GM21576 (cell line): Measurements from ENCODE around the gene WFIKKN1.
"Not testable (repeated sequence)": the region's sequence is repeated elsewhere in the genome, so short reads cannot be mapped to it uniquely, and the experiment has no call there.

ENCODE experiments used
- ATAC-seq: cut with Tn5 transposase; IDR thresholded peaks from one replicate; pipeline ENCODE4 v1.9.1; 2021; ENCODE audit warnings: mild to moderate bottlenecking, moderate library complexity; ENCODE audit not compliant: unreplicated experiment

The WFIKKN1 gene

DNA sequence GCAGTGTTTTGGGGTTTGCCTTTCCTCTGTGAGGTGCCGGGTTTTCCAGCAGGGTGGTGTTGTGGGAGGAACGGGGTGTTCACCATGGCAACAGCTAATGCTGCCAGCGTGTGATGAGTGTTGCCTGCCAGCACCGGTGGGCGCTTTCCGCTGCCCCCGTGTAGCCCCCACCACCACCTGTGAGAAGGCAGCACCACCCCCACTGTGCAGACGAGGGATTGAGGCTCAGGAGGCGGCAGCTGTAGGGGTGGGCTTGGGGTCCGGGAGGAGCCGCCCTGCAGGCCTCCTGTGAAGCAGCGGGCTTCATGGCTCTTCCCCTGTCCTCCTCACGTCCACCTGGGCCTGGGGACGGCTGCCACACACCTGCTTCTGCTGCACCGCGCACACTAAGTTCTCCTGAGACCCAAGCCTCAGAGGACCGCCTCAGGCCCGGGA, 35.7 kb upstream of the WFIKKN1 start:
- no peak for ATAC-seq

DNA sequence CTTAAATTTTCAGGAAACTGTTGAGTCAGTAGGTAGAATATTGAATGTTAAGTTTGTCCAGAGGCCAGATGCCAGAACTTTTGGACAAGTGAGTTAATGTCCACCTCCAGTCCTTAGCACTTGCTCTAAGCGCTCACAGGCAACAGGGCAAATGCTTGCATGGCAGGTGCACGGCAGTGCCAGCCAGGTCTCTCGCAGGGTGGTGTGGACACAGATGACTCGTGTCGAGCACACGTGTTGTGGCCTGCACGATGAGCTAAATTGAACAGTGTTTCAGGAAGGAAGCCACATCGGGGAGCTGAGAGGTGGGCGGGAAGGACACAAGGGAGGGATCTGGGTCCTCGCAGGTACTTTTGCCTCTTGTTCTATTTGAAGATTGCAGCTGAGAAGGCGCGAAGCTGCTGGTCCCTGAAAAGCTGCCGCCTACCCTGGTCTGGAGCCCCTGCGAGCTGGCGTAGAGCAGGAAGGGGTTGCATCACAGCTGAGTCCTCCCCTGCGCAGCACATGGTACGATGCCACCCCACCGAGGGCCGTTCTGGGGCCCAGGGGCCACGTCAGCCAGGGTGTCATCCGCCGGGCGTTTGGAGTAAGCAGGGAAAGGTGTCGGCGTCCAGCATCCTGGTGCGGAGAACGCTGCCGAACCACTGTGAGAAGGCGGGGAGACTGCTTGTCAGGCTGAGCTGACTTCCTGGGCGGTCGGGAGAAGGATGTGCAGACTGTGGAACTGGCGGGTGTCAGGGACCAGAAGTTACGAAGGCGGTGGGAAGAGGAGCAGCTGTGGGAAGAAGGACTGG, 34.6 kb upstream of the WFIKKN1 start:
- ATAC-seq = no peak

DNA sequence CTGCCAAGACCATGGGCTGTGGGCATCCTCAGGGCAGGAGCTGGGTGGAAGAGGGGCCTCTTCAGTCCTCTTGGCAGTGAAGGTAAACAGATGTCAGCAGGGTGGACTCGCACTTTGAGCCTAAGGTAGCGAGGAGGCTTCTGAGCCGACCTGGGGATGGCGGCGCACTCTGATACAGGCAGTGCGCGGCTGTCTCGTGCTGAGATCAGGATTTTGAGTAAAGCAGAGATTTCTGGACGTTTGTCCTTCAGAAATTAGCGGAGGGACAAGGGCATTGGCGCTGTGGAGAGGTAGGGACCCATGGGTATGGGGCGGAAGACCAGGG, 34.1 kb upstream of the WFIKKN1 start:
- ATAC-seq = no peak

DNA sequence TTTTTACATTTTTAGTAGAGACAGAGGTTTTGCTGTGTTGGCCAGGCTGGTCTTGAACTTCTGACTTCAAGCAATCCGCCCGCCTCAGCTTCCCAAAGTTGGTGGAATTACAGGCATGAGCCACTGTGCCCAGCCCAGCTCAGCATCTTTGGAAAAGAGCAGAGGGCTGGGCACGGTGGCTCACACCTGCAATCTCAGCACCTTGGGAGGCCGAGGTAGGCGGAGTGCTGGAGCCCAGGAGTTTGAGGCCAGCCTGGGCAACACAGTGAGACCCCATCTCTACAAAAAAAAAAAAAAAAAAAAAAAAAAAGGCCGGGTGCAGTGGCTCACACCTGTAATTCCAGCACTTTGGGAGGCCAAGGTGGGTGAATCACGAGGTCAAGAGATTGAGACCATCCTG, 33.1 kb upstream of the WFIKKN1 start:
- not testable (repeated sequence) for ATAC-seq

DNA sequence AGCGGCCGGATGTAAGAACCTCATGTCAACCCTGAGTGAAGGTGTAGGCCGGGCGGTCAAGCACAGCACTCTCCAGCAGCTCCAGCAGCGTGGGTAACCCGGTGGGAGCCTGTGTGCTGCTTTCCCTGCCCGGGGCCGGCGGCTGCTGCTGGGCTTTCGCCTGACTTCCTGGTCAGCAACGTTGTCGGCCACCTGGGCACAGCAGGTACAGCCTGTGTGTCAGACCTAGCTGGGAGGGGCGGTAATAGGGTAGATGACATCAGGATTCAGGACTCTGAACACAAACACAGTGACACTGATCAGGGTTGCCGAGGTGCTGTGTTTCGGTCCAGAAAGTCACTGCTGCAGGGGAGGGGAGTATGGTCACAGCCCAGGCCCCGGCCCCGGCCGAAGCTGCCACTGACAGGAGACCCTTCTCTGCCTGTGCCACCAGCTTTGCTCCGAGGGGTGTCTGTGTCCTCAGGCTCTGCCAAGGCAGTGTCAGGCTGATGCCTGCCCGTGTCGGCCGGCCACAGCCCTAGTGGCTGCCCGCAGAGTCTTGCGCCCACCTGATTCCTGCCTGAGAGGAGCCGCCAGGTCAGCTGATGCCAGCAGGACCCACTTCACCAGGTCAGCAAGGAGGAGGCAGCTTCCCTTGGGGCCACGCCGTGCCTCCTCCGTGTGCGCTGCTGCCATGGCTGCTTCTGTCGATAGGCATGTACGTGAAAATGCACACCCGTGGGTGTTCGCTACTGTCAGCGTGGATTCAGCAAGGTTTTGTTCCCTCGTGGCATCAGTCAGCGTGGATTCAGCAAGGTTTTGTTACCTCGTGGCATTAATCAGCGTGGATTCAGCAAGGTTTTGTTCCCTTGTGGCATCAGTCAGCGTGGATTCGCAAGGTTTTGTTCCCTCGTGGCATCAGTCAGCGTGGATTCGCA, 31.7 kb upstream of the WFIKKN1 start:
- no peak for ATAC-seq

DNA sequence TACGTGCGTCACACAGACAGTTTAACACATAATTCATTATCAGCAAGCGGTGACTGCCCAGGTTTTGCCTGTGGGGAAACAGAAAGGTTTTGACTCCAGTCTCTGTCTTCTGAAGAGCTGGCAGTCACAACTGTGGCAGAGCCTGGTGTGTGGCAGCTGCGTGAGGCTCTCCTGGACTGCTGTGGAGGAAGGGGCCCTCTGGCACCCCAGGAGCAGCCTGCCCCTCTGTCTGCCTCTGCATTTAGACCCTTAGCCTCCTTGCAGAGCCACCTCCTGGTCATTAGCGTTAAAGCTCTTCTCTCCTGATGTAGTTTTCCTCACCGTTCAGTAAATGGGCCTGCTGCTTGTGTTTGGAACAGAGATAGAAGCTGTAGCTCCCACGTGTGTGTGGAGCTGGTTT, 30.0 kb upstream of the WFIKKN1 start:
- no peak for ATAC-seq

DNA sequence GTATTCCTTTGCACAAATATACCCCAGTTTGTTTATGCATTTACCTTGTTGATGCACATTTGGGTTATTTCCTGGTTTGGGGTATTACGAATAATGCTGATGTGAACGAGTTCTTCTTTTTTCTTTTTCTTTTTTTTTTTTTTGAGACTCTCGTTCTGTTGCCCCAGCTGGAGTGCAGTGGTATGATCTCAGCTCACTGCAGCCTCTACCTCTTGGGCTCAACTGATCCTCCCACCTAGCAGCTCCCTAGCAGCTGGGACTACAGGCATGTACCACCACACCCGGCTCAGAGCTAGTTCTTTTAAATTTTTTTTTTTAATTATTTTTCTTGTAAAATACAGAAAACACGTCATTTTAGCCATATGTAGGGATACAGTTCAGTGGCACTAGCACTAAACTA, 26.9 kb upstream of the WFIKKN1 start:
- ATAC-seq = no peak

DNA sequence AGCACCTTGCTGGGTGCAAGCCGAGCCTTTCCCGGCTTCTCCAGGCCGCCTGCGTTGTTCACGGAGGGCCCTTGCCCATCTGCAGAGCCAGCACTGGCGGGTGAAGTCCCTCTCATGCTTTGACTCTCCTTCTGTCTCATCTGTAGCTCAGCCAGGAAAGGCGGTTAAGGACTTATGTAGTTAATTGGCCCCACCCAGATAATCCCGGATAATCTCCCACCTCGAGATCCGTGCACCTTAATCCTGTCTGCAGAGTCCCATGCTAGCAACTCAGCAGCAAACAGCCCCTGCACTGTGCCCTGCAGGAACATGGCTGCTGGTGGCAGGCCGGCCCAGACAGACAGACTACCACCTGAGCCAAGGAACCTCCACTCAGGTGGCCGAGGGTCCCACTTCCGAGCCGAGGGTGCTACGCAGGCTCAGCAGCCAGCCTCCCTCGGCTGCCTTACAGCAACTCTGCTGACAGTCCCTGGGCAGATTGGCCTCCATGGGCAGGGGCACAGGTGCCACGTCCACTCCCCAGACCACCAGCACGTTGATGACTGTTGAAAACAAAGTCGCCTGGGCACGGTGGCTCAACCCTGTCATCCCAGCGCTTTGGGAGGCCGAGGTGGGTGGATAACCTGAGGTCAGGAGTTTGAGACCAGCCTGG, 24.0 kb upstream of the WFIKKN1 start:
- ATAC-seq = no peak

DNA sequence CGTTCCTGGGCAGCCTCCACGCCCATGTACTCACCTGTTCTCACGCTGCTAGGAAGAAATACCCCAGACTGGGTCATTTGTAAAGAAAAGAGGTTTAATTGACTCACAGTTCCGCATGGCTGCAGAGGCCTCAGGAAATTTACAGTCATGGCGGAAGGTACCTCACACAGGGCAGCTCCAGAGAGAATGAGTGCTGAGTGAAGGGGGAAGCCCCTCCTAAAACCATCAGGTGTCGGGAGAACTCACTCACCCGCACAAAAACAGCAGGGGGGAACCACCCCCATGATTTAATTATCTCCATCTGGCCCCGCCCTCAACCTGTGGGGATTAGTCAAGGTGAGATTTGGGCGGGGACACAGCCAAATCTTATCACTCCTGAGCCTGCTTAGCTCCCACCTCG, 22.8 kb upstream of the WFIKKN1 start:
- no peak for ATAC-seq

DNA sequence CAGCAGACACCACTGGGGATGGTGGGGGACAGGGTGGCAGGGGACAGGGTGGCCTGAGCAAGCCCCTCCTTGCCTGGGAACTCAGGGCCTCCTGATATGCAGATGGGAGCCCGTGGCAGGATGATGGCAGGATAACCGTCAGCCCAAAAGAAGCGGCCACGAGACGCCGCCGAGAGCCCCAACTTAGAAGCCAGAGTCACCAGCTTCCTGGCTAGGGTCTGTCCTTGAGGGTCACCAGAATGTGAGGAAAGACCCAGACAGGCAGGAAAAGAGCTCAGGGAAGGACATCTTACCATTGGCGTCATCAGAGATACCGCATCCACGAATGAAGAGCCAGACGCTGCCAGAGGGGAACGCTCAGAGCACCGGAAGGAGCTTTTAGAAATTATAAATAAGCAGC, 21.5 kb upstream of the WFIKKN1 start:
- no peak for ATAC-seq

DNA sequence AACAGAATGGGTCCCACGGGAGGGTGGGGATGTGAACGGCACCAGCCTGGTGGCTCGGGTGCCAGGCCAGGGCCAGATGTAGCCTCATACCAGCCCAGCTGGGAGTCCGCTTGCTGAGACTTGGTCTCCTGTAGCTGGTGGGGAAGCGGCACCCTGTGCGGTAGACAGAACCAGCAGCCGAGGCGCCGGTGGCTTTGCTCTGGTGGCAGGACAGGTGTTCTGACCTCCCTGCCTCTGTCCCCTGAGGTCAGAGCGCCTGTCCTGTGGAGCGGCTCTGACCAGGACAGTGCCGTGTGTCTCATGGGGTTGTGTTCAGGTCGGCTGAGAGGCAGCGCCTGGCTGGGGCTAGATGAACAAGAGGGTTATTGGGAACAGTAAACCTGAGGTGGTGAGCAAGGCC, 20.8 kb upstream of the WFIKKN1 start:
- ATAC-seq = no peak

DNA sequence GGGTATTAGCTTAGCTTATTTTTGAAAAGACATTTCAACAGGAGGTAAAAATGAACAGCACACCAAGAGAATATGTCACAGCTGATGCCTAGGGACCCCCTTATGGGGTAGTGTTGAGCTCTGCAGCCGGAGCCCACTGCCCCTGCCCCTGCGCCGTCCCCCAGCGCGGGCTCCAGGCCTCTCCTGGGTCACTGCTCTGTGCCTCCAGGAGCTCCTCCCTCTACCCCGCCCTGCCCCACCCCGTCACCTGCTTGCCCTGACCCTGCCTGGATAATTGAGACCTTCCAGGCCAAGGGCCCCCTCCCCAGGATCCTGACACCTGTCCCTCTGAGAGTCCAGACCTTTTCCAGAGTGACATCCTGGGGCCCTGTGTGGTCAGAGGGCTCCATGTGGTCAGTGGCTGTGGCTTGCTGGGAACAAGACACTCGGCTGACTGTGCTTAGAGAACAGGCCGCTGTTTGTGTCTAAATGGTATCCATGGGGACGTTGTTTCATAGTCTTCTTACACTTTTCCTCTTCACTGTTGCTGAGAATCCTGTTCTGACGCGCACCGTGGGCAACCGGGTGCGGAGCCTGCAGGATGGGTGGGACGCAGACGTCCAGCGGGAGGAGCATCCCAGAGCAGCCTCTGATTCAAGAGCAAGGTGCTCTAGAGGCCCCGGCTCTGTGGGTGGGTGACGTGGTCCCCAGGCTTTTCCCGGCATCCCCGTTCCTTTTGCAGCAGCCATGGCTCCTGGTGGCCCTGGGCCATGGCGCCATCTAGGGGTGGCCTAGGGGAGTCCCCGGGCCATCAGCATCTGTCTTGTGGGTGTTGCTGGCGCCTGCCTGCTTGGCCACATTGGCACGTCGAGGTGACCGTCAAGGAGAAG, 20.0 kb upstream of the WFIKKN1 start:
- no peak for ATAC-seq

DNA sequence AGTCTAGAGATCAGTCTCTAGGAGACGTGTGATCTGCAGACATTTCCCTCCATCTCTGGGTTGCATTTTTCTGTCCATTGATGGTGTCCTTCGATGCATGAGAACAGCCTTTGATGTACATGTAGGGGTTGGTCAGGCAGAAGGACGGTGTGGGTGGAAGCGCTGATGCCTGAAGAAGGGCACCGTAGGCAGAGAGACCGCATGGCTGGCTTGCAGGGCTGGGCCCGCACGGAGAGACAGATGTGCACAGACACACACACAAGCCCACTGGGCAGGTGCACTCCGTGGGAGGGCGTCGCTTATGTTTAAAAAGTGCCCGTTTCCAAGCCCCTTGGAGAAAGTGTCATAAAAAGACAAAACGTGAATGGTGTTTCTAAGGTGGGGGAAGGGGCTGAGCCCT, 15.7 kb upstream of the WFIKKN1 start:
- no peak for ATAC-seq

DNA sequence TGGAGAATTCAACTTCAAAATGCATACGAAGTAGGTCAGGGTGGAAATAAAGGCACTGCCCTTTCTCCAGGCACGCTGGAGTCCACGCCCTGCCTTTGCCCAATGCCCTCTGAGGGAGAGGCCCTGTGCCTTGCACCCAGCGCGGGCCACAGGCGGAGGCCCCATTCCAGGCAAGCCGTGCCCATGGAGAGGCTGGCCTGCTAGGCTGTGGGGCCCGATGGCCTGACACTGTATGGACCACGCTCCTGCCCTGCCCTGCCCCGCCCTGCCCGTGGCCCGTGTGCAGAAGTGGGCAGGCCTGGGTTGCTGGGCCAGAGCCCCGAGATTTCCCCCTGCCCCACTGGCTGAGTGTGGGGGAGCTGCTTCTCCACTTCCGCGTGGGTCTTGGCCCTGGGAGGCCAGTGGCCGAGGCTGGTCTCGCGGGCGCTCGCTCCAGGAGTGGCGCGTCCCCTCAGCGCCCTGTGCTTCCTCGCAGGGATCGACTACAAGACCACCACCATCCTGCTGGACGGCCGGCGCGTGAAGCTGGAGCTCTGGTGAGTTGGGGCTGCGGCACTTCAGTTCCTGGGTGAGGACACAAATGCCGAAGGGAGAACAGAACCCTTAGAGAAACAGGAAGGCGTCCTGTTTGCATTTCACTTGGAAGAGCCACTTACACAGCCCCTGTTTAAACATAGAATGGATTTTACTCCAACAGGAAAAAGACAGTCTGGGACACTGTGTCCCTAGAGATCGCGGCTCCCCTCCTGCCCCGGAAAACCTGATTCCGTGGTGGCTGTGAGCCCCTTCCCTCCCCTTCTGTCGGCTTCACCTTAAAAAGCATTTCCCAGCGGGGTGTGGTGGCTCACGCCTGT, 13.8 kb upstream of the WFIKKN1 start:
- no peak for ATAC-seq

DNA sequence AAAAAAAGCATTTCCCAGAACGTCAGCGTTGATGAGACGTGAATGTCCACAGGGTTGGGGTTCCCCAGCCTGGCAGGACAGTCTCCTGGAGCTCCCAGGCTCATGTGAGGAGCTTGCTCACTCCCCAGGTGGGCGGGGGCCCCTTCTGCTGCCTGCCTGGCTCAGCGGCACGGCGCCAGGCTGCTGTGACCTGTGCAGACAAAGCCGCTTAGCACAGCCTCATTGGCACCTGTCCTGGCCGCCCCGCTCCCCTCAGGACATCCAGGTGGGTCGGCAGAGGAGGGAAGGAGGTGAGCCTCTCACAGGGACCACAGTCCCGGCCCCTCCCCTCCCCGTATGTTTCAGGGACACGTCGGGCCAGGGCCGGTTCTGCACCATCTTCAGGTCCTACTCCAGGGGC, 12.9 kb upstream of the WFIKKN1 start:
- ATAC-seq = no peak

DNA sequence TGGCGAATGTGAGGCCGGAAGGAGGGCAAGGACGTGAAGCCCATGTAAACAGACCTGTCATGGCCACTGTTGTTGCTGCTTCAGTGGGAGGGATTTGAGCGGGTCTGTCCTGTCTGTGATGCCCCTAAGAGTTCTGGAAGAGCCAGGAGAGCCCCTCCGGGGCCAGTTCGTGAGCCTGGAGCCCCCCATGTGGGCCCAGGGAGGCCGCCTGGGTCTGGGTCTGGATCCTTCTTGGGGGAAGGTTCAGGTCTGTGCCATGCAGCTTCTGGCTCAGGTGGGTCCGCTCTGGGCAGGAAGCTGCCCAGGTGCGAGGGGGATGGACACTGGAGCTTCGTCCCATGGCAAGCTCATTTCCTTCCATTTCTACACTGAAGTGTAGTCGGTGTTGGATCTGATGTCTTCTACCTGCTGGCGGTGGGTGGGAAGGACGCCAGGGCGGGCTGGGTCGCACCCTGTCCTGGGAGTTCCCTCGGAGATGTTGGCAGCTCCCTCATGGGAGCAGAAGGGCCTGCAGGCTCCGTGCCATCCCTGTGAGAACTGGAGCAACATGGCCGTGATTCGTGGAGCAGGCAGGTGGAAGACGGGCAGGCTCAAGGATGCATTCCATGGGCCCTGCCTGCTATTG, 11.2 kb upstream of the WFIKKN1 start:
- no peak for ATAC-seq

DNA sequence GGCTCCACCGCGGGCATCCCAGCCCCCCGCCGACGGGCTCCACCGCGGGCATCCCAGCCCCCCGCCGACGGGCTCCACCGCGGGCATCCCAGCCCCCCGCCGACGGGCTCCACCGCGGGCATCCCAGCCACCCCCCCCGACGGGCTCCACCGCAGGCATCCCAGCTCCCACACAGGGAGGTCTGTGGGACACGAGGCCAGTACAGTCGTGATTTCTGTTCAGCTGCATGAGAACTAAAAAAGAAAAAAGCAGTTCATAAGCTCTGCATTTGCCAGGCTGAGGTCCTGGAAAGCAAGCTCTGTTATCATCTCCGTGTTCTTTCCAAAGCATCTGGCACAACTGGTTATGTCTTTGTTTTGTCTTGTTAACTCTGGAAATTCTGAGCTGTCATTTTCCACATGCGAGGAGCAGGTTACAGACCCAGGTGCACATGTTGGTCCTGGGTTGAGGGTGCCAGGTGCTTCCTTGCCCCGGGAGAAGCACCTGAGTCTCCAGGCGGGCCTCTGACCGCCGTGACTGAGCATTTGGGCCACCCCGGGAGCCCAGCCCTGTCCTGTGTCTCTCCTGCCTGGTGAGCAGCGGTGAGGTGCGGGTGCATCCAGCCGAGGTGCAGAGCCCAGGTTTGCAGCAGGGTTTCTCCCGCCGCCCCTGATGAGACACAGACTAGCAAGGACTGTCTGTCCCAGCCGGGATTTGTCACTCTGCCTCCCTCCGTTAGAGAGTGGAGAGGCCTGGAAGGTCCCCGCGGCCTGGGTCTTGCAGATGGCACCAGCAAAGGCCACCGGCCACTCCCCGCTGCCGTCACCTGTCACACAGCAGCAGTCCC, 9.9 kb upstream of the WFIKKN1 start:
- no peak for ATAC-seq

DNA sequence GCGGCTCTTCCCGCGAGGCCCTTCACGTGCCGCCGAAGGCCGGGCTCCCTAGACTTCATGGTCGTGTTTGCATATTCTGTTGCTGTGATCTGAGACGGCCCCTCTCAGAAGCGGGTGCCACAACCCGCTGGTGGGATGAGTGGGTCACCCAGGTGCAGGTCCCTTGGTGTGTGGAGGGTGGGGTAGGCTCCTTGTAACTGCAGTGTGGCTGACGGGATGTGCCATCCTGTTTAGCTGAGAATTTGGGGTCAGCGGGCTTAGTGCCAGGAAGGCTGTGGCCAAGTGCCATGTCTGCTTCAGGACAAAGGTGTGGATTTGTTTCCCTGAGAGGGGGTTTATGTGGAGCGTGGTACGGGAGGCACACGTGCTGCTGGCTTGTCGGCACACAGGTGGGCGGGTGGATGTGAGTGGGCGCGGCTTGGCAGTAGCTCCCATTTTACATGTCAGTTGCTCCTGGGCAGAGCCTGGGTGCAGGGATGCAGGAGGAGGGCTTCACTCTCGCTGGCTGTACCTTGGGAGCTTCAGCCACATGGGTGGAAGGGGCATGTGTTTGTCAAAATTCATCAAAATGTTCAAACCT, 9.2 kb upstream of the WFIKKN1 start:
- ATAC-seq = no peak
